Measurements from ENCODE around the gene WDR82.

- TF ChIP-seq GATA2 (IDR thresholded peaks at IDR 0.05; ENCODE audit: low read depth, low read length) (no peak), GATA3 (IDR thresholded peaks at IDR 0.05; ENCODE audit: low read depth, low read length) (no peak)
These were observed 5.6 kb downstream of the WDR82 start for GRCh38 chr3:52272831-52273230.

Measured in SH-SY5Y (cell line).